Colon (tissue), 2 donors: ENCODE data around the gene RFX1.
"Not testable (repeated sequence)": the region's sequence is repeated elsewhere in the genome, so short reads cannot be mapped to it uniquely, and the experiment has no call there.

ENCODE experiments used
- FAIRE-seq: peaks from 2 replicates; lab custom pipeline; 2012; peaks lifted over from hg19 to GRCh38; lab: Jason Lieb, UNC
- donor health status: control.
- donor health status: control.

The RFX1 gene

DNA sequence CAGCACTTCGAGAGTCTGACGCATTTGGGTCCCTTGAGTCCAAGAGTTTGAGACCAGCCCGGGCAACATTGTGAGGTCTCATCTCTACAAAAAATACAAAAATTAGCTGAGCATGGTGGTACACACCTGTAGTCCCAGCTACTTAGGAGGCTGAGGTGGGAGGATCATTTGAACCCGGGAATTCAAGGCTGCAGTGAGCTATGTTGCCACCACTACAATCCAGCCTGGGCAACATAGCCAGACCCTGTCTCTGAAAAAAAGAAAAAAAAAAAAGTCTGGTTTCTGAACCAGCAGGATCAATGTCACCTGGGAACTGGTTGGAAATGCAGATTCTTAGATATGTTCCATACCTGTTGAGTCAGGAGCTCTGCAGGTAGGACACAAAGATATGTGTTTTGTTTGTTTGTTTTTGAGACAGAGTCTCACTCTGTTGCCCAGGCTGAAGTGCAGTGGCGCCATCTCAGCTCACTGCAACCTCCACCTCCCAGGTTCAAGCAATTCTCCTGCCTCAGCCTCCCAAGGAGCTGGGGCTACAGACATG lies 20.6 kb upstream of the RFX1 start:
- not testable (repeated sequence) for FAIRE-seq

DNA sequence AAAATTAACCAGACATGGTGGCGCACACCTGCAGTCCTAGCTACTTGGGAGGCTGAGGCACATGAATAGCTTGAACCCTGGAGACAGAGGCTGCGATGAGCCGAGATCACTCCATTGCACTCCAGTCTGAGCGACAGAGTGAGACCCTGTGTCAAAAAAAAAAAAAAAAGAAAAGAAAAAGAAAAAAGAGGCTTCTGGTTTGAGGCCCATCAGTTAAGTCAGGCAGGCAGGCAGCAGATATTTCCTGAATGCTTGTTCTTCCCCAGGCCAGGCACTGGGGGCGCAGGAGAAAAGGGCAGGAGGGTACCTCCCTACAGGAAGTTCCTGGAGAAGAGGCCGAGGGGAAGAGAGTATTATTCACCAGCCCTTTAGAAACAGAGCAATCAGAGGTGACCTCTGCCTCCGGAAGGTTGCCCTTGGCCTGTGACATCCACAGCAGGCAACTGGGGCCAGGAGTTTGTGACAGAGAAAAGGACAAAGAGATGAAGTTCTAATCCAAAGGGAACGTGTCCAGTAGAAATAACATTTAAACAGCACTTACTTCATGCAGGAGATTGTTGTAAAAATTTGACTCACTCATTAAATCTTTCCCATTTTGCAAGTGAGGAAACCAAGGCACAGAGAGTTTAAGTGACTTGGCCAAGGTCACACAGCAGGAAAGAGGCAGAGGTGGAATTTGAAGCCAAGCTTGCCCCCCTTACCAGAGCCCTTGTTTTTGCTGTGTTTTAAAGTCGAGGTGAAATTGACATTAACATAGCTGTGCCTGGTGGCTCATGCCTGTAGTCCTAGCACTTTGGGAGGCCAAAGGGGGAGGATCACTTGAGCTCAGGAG lies 17.5 kb upstream of the RFX1 start:
- FAIRE-seq: no peak

DNA sequence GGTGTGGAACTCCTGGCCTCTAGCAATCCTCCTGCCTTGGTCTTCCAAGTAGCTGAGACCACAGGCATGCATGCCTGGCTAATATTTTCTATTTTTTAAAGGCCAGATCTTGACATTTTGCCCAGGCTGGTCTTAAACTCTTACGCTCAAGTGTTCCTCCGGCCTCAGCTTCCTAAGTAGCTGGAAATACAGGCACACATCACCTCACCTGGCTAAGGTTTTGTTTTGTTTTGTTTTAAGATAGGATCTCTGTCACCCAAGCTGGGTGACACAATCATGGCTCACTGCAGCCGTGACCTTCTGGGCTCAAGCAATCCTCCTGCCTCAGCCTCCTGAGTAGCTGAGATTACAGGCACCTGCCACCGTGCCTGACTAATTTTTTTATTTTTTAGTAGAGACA lies 16.3 kb upstream of the RFX1 start:
- FAIRE-seq: no peak

DNA sequence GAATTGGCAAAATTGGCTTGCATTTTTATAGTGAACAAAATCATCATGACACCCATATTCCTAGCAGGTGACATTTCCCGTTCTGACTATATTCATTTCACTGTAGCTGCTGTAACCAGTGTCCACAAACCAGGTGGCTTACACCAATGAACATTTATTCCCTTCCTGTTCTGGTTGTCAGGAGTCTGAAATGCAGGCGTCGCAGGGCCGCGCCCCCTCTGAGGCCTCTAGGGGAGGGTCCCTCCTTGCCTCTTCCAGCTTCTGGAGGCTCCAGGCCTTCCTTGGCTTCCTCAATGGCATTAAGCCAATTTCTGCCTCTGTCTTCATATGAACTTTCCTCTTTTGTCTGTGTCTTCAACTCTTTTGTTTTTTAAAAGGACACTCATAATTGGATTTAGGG lies 15.4 kb upstream of the RFX1 start:
- FAIRE-seq: no peak

DNA sequence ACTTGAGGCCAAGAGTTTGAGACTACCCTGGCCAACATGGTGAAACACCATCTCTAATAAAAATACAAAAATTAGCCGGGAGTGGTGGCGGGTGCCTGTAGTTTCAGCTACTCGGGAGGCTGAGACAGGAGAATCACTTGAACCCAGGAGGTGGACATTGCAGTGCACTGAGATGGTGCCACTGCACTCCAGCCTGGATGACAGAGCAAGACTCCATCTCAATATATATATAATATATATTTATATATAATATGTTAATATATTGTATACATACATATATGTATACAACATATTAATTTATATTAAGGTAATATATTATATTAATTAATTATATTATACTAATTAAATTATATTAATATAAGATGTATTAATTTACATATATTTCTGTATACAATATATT lies 13.6 kb upstream of the RFX1 start:
- not testable (repeated sequence) for FAIRE-seq

DNA sequence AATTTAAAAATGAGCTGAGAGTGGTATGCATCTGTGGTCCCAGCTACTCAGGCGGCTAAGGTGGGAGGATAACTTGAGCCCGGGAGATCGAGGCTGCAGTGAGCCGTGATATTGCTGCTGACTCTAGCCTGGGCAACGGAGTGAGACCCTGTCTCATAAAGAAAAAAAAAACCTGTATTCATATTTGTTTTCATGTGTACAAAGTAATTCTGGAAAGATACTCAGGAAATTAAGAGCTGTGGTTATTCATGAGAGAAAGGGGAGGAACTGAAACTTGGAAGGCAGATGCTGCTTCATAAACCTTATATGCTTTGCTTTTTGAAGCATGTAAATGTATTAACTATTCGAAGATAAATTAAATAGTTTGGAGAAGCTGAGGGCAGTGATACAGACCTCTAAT lies 13.0 kb upstream of the RFX1 start:
- no peak for FAIRE-seq

DNA sequence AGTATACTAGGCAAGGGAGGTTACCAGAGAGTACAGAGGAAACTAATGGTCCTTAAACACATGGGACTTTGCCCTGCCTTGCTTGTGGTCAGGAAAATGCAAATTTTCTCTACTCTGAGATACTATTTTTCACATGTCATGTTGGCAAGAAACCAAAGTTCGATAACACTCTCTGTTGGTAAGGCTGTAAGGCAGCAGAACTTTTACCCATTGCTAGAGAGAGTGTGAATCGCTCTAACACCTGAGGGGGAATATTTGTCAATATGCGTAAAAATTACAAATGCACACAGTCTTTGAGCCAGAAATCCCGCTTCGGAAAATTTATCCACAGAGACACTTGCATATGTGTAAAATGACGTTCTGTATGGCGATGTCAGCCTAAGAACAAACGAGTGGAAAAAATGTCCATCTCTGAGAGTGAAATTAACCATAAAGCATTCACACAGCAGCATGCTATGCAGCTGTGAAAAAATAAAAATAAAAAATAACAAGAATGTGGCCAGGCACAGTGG lies 9.5 kb upstream of the RFX1 start:
- FAIRE-seq: no peak

DNA sequence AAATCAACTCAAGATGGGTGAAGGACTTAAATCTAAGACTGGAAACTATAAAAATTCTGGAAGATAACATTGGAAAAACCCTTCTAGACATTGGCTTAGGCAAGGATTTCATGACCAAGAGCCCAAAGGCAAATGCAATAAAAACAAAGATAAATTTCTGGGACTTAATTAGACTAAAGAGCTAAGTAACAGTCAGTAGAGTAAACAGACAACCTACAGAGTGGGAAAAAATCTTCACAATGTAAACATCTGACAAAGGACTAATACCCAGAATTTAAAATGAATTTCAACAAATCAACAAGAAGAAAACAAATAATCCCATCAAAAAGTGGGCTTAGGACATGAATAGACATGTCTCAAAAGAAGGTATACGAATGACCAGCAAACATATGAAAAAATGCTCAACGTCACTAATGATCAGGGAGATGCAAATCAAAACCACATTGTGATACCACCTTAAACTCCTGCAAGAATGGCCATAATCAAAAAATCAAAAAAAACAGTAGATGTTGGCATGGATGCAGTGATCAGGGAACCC lies 6.3 kb upstream of the RFX1 start:
- no peak for FAIRE-seq

DNA sequence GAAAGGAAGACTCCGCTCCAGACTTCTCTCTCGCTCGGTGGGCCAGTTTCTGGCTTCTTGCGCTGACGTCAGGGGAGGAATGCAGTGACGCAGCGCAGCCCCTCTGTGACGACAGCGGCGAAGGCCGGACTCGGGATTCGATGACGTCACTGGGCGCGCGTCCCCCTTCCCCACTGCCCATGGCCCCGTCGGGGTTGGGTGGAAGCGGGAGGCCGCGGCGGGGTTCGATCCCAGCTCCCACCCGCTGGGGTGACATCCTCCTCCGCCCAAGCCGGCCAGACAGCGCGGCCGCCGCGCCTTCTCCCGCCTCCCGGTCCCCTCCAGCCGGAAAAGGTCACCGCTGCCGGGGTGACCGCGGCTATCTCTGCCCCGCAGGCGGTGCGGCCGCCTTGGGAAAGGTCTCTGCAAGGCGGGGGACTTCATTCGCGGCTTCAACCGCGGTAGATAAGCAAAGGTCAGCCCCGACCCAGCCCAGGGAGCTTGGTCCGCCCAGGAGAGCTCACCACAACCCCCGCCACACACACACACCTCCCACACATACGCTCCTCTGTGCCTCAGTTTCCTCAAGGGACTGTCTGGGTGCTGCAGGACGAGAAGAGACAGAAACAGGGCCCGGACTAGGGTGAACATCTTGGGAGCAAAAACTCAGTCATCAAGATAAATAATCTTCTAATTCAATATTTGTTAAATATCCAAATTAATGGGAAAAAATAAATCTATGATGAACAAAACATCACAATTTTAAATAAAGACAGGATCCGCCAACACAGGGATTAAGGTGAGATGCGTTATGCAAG lies 844 bp upstream of the RFX1 start:
- no peak for FAIRE-seq

DNA sequence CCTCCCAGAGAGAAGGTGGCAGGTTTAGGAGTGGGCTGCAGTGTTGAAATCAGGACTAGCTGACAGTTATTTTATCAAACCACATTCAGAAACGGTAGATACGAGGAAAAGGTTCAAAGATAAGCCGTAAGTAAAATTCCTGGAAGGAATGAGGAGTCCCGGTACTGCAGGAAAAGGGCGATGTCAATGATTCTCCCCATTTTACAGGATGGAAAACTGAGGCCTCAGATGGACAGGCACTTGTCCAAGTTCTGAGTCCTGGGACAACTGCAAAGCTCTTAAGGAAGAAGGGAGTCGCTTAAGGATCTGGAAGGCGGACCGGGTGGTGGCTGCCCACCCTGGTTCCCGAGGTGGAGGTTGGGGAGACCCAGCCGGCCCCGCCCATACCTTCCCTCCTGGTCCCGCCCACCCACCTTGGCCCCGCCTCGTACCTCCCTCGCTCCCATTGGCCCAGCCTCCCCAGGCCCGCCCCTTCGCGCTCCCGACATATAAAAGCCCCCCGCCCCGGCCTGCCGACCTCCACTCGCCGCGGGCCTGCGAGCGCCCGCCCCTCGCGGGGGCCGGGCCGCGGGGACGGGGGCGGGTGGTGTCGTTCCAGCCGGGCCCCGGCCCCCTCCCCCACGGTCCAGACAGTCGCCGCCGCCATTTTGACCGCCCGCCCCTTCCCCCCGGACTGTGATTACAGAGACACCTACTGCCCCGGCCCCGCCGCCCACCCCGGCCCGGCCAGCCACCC lies 603 bp downstream of the RFX1 start:
- FAIRE-seq: no peak

DNA sequence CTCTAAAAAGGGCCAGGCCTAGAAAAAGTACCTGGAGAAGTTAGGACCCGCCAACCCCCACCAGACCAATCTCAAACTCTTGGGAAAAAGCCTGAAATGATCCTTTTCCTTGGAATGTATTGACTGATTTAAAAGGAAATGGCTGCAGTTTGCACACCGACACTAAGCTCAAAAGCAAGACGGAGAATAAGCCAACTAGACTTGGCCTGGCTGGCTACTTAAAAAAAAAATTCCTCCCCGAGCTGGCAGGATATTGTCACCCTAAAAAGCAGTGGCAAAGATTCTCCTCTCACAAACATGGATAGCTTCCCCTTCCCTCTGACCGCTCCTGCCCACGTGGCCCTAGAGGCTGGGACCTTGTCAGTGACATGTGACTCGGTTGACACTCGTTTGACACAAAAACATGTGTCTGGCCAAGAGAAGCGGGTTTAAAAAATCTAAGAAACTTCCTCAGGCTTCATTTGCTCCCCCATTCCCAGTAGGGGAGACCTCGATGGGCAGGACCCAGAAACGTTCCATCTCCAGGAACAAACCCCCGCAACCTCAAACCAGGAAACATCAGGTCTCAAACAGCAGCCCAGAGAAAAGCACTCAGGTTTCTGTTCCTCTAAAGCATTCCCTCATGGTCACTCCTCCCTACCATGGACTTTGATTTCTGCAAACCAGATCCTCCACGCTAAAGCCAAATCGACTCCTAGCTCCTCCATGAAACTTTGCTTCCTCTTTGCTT lies 1.3 kb downstream of the RFX1 start:
- no peak for FAIRE-seq

DNA sequence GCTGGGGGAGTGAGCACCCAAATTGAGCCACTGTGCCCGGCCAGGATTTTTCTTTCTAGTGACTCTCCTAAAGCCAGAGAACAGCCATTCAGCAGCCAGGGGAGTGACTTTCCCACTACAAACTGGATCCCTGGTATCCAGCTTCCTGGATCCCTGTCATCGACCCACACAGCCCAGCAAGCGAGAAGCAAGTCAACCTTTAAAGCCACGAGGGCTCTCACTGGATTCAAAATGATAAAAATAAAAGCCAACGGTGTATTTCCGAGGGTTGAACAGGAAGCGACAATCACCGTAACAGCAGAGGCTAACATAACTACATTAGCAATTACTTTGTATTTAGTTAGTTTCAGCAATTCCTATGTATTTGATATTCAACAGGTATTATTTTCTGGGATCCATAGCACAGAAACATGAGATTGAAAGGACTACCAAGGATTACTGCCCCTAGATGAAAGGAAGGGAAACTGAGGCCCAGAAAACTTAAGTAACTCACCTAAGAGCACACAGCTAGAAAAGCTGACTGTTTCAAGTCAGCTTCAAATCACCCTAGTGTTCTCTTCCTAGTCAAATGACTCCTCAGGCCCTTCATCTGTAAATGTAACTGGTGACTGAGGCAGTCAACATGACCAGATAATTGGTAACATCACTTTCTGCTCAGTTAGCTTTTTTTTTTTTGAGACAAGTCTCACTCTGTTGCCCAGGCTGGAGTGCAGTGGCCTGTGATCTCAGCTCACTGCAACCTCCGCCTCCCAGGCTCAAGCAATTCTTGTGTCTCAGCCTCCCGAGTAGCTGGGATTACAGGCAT lies 2.7 kb downstream of the RFX1 start:
- FAIRE-seq: no peak

DNA sequence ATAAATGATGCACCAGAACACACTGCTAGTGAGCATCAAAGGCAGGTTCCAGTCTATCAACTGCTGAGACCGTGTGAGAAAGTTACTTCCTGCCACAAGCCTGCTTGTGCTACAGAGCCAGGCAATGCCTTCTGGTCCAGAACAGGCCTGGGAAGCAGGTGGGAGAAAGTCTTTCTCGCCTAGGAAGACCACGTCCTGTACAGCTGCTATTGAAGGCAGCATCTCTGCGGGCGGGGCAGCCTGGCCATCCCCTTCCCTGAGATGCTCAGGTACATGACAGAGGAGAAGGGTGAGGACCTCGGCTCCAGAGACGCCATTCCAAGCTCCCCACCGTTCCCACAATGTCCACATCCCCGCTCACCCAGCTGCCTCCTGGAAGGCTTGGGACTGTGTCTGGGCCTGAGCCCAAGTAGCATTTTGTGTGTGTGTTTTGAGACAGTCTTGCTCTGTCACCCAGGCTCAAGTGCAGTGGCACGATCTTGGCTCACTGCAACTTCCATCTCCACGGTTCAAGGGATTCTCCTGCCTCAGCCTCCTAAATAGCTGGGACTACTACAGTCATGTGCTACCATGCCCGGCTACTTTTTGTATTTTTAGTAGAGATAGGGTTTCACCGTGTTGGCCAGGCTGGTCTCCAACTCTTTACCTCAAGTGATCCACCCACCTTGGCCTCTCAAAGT lies 3.4 kb downstream of the RFX1 start:
- FAIRE-seq: no peak

DNA sequence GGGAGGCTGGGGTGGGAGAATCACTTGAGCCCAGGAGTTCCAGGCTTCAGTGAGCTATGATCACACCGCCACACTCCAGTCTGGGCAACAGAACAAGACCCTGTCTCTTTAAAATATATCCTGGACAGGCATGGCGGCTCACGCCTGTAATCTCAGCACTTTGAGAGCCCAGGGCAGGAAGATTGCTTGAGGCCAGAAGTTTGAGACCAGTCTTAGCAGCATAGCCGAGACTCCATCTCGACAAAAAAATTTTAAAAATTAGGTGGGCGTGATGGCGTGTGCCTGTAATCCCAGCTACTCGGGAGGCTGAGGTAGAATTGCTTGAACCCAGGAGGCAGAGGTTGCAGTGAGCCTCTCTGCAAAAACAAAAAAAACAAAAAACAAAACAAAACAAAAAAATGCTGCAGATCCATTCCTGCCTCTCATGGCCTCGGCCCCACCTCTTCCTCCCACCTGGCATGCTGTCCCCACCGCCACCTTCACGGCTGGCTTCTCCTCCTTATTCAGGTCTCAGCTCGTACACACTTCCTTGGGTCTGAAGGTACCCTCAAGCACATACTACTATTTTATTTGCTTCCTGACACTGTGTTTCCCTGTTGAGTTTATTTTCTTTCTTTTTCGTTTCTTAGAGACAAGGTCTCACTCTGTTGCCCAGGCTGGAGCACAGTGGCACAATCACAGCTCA lies 5.3 kb downstream of the RFX1 start:
- no peak for FAIRE-seq

DNA sequence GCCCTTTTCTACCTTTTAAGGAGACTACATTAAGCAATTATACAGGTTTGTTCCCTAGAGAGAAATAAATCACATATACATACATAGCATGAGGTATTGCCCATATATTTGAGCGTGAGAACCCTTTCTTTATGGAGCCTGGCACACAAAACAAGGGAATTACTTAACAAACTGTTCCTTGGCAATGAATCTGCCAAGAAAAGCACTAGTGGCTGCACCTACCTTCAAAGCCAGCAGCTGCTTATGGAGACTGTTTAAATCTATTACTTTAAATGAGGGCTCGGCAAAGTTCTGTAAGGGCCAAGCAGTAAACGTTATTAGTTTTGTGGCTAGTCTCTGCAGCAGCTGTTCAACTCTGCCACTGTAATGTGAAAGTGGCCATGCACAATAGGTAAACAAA lies 7.0 kb downstream of the RFX1 start:
- FAIRE-seq: no peak

DNA sequence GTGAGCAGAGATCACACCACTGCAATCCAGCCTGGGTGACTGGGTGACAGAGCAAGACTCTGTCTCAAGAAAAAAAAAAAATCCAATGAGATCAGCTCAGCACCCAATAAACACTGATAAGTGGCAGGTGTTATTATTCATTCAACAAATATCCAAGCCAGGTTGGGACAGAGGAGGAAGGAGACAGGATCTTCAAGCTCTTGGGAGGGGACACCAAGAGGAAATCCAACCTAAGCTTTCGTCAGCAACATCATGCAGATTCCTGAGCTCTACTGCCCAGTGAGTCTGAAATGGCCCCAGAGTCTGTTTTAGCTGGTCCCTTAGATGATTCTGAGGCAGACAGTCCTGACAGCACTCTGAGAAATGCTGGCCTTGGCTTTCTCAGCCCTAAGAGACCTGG lies 7.7 kb downstream of the RFX1 start:
- FAIRE-seq: no peak

DNA sequence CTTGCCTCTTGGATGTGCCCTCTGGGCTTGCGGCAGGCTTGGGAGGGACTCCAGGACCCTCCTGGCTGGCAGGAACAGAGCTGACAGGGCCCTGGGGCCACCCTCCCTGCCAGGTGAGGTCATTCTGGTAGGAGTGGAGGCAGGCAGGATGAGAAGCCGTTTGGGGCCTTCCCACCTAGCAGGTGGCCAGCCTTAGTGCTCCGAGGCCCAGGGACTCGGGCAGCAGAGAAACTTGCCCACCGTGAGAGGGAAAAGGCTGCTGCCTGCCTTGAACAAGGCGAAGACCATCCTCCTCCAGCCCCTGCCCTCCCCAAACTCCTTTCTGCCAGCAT lies 8.5 kb downstream of the RFX1 start:
- FAIRE-seq: no peak

DNA sequence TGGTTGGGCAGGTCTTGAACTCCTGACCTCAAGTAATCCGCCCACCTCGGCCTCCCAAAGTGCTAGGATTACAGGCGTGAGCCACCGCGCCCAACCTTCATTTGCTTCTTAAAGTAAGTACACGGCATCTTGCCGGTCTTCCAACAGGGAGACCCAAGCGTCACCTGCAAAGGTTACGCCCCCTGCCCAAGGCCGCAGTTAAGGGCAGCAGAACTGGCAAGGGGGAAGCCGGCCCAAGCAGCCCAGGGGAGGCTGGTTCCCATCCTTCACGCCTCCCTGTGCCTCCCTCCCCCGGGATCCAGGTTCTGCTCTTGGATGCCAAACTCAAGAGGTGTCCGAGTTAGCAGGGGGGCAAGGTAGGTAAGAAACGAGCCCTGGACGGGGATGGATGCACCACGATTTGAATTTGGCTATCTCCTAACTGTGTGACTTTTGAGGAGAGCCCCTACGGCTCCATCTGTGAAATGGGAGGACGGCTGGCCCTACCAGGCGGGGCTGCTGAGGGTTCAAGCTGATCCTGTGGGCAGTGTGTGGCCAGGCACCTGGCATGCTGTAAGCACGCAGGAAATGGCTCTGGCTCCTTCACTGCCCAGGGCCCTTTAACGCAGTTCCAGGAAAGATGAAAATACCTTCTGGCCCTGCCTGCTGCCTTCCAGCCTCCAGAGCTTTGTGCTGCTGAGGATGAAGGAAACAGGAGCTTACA lies 9.0 kb downstream of the RFX1 start:
- no peak for FAIRE-seq
